ENCODE results near the gene TEX264.

DNA sequence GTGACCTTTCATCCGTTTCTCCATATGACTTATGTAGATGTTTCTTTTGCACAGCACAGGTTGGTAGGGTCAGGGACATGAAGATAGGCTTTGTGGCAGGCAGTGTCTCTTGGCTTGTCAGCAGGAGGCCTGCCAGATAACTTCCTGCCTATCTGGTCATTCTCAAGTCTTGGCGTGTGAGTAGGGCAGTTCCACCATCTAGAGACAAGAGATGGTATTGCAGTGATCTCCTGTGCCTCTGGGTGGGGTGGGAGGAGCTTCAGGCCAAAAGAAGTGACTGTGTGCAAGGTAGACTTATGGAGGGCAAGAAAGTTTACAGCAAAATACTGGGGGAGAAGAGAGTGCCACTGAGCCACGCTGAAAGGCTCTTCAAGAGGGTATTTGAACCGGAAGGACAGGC lies 11.0 kb downstream of the TEX264 start:
- no peak for TF ChIP-seq GATA2 (IDR thresholded peaks at IDR 0.05; ENCODE audit: low read depth, low read length)
- no peak for TF ChIP-seq GATA3 (IDR thresholded peaks at IDR 0.05; ENCODE audit: low read depth, low read length)

All from SH-SY5Y (cell line).